NT2/D1 (cell line): ENCODE measurements around the gene ZDHHC9.

ENCODE experiments used
- DNase-seq: peaks from one replicate; pipeline ENCODE4 v3.0.0-alpha.2; 2011; ENCODE audit warnings: low read depth, low spot score
- H3K27me3 ChIP-seq: 2 replicates; pipeline ENCODE4 v1.6.0; 2011; ENCODE audit warnings: mild to moderate bottlenecking; ENCODE audit not compliant: insufficient read length, insufficient read depth
- H3K36me3 ChIP-seq: 2 replicates; pipeline ENCODE4 v1.6.1; 2011; ENCODE audit warnings: mild to moderate bottlenecking, low read length, mixed read lengths; ENCODE audit not compliant: insufficient read depth, insufficient read length
- H3K4me1 ChIP-seq: 2 replicates; pipeline ENCODE4 v1.5.1; 2011; ENCODE audit not compliant: insufficient read depth, insufficient read length
- H3K4me3 ChIP-seq: 2 replicates; pipeline ENCODE4 v1.5.1; 2011; ENCODE audit warnings: low read depth; ENCODE audit not compliant: insufficient read length
- H3K9ac ChIP-seq: 2 replicates; pipeline ENCODE4 v1.6.0; 2011; ENCODE audit warnings: low read depth; ENCODE audit not compliant: insufficient read length
- H3K9me3 ChIP-seq: 2 replicates; pipeline ENCODE4 v1.5.1; 2011; ENCODE audit warnings: mild to moderate bottlenecking, low read length; ENCODE audit not compliant: insufficient read depth
- SUZ12 ChIP-seq: IDR thresholded peaks from 2 replicates; pipeline ENCODE4 v1.6.1; 2011; ENCODE audit not compliant: insufficient read length, insufficient read depth; ENCODE audit errors: extremely low read depth
- YY1 ChIP-seq: IDR thresholded peaks from 2 replicates; pipeline ENCODE4 v1.6.1; 2011; ENCODE audit not compliant: insufficient read length, insufficient read depth
- ZNF274 ChIP-seq: IDR thresholded peaks from 2 replicates; pipeline ENCODE4 v1.6.1; 2011; ENCODE audit warnings: mild to moderate bottlenecking, low read depth, low read length

The ZDHHC9 gene

GRCh38 chrX:129785160-129785947 lies 58.3 kb downstream of the ZDHHC9 start:
- no peaks in the 10 kb centered on the region for H3K27me3 ChIP-seq
- no peaks in the 10 kb centered on the region for H3K36me3 ChIP-seq
- H3K9me3 ChIP-seq, result no peaks in the 10 kb centered on the region
- no peak overlapping the region for H3K4me3 ChIP-seq
- no peak overlapping the region for H3K9ac ChIP-seq
- no peak for TF ChIP-seq YY1
- no peak for TF ChIP-seq ZNF274
- TF ChIP-seq SUZ12, result no peak
- no peaks in the 10 kb centered on the region for H3K4me1 ChIP-seq
- no peak for DNase-seq

GRCh38 chrX:129784371-129784770 lies 59.3 kb downstream of the ZDHHC9 start:
- TF ChIP-seq YY1 (no peak), SUZ12 (no peak), ZNF274 (no peak)
- Histone ChIP-seq H3K9me3 (no peaks in the 10 kb centered on the region), H3K9ac (no peak overlapping the region), H3K36me3 (no peaks in the 10 kb centered on the region), H3K4me1 (no peaks in the 10 kb centered on the region), H3K4me3 (no peak overlapping the region), H3K27me3 (no peaks in the 10 kb centered on the region)
- no peak for DNase-seq

GRCh38 chrX:129783291-129783713 lies 60.4 kb downstream of the ZDHHC9 start:
- no peak for DNase-seq
- no peak overlapping the region for H3K4me3 ChIP-seq
- no peak overlapping the region for H3K9ac ChIP-seq
- H3K36me3 ChIP-seq, result no peaks in the 10 kb centered on the region
- no peaks in the 10 kb centered on the region for H3K9me3 ChIP-seq
- TF ChIP-seq YY1 (no peak), ZNF274 (no peak), SUZ12 (no peak)
- no peaks in the 10 kb centered on the region for H3K27me3 ChIP-seq
- no peaks in the 10 kb centered on the region for H3K4me1 ChIP-seq

GRCh38 chrX:129782706-129783105 lies 61.0 kb downstream of the ZDHHC9 start:
- Histone ChIP-seq H3K36me3 (no peaks in the 10 kb centered on the region), H3K4me1 (no peaks in the 10 kb centered on the region), H3K9ac (no peak overlapping the region), H3K9me3 (no peaks in the 10 kb centered on the region), H3K4me3 (no peak overlapping the region), H3K27me3 (no peaks in the 10 kb centered on the region)
- TF ChIP-seq SUZ12 (no peak), ZNF274 (no peak), YY1 (no peak)
- no peak for DNase-seq

- no peaks in the 10 kb centered on the region for H3K36me3 ChIP-seq
- TF ChIP-seq ZNF274 (no peak), YY1 (no peak), SUZ12 (no peak)
- H3K9me3 ChIP-seq, result no peaks in the 10 kb centered on the region
- H3K27me3 ChIP-seq, result no peaks in the 10 kb centered on the region
- H3K4me3 ChIP-seq, result no peak overlapping the region
- no peaks in the 10 kb centered on the region for H3K4me1 ChIP-seq
- no peak for DNase-seq
- H3K9ac ChIP-seq, result no peak overlapping the region
Observed at GRCh38 chrX:129781680-129782495, 61.8 kb downstream of the ZDHHC9 start.

GRCh38 chrX:129781134-129781672 lies 62.5 kb downstream of the ZDHHC9 start:
- H3K9ac ChIP-seq, result no peak overlapping the region
- no peaks in the 10 kb centered on the region for H3K27me3 ChIP-seq
- TF ChIP-seq SUZ12 (no peak), YY1 (no peak), ZNF274 (no peak)

More at GRCh38 chrX:129781134-129781672, 62.5 kb downstream of the ZDHHC9 start:
- Histone ChIP-seq H3K4me3 (no peak overlapping the region), H3K36me3 (no peaks in the 10 kb centered on the region), H3K4me1 (no peaks in the 10 kb centered on the region), H3K9me3 (no peaks in the 10 kb centered on the region)
- DNase-seq, result no peak
